Gastrocnemius medialis (tissue), 4 donors: ENCODE results near the gene AIFM2.

ENCODE experiments used
- POLR2A ChIP-seq, 2 donors: fragments of 450-650 bp; IDR thresholded peaks; one replicate each; pipeline ENCODE4 v1.6.1; 2017; ENCODE audit warnings: antibody characterized with exemption in 2 of 2, mild to moderate bottlenecking in 2 of 2, moderate library complexity in 2 of 2
- TF ChIP-seq, protein P1 (sequence below), 5 experiments: fragments of 450-650 bp in 3 of 5; fragments of 200-600 bp in 2 of 5; sonication (generic) in 2 of 5; IDR thresholded peaks in 4 of 5; conservative IDR thresholded peaks in 1 of 5; 1 replicate in 4 of 5; 2 replicates in 1 of 5; pipeline ENCODE4 v1.5.1; 2016 to 2019; ENCODE audit warnings: antibody characterized with exemption in 5 of 5, mild to moderate bottlenecking in 3 of 5, moderate library complexity in 3 of 5

DNA sequence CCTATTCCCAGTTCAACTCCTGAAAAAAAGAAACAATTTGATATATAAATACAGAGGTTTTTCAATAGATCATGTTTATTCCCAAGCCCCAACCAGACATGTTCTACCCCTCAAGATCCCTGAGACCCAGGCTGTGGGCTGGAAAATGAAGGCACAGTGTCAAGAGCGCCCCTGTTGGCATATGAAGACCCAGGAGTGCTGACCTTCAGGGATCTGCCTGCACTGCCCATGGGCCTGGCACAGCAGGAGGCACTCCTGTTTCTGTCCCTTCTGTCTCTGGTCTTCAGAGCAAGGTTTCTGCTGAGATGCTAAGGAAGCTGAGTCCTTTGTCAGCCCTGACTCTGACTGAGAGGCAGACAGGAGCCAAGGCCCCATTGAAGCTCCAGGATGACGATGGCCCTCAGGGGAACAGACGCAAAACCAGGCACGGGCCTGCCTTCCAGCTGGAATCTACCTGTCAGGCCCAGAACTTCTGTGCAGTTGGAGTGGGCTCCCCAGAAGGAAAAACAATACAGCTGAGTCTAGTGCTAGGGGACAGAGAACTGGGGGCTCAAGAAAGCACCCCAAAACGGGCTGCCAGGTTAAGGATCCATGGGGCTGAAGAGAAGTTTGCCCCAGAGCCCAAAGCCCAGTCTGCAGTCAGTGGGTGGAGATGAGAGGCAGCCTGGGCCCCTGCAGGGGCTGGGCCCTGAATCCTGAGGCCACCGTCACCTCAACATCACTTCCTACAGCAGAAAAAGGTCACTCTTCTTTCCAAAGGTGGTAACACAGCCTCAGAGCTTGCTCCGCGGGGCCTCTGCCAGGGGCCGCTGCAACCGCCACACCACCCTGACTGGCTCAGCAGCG lies 6.7 kb upstream of the AIFM2 start:
- TF ChIP-seq, protein P1, sequence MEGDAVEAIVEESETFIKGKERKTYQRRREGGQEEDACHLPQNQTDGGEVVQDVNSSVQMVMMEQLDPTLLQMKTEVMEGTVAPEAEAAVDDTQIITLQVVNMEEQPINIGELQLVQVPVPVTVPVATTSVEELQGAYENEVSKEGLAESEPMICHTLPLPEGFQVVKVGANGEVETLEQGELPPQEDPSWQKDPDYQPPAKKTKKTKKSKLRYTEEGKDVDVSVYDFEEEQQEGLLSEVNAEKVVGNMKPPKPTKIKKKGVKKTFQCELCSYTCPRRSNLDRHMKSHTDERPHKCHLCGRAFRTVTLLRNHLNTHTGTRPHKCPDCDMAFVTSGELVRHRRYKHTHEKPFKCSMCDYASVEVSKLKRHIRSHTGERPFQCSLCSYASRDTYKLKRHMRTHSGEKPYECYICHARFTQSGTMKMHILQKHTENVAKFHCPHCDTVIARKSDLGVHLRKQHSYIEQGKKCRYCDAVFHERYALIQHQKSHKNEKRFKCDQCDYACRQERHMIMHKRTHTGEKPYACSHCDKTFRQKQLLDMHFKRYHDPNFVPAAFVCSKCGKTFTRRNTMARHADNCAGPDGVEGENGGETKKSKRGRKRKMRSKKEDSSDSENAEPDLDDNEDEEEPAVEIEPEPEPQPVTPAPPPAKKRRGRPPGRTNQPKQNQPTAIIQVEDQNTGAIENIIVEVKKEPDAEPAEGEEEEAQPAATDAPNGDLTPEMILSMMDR (IDR thresholded peaks at IDR 0.05 in 4 of 5, conservative IDR thresholded peaks at IDR 0.05 in 1 of 5), result no peak
- no peak for TF ChIP-seq POLR2A (IDR thresholded peaks at IDR 0.05)
